B cell (primary cell): ENCODE measurements around the gene VSIG10.

ENCODE experiments used
- CTCF ChIP-seq: fragments of 200-600 bp; IDR thresholded peaks from one replicate; pipeline ENCODE4 v1.8.0; 2022; ENCODE audit warnings: antibody characterized with exemption, mild to moderate bottlenecking
- EZH2 ChIP-seq: IDR thresholded peaks from 2 replicates; pipeline ENCODE4 v1.6.1; 2012; ENCODE audit warnings: borderline replicate concordance, low read depth, mild to moderate bottlenecking, moderate library complexity, low read length; ENCODE audit not compliant: insufficient read depth, poor library complexity, severe bottlenecking

- no peak for TF ChIP-seq CTCF
- TF ChIP-seq EZH2 = no peak
Observed at GRCh38 chr12:118073768-118074167, 30.0 kb downstream of the VSIG10 start.
